HG03097 (cell line): Measurements from ENCODE around the gene PYM1.
"Not testable (repeated sequence)": the region's sequence is repeated elsewhere in the genome, so short reads cannot be mapped to it uniquely, and the experiment has no call there.

ENCODE experiments used
- ATAC-seq: cut with Tn5 transposase; IDR thresholded peaks from one replicate; pipeline ENCODE4 v1.9.1; 2021; ENCODE audit not compliant: unreplicated experiment, low FRiP score

Gene PYM1

DNA sequence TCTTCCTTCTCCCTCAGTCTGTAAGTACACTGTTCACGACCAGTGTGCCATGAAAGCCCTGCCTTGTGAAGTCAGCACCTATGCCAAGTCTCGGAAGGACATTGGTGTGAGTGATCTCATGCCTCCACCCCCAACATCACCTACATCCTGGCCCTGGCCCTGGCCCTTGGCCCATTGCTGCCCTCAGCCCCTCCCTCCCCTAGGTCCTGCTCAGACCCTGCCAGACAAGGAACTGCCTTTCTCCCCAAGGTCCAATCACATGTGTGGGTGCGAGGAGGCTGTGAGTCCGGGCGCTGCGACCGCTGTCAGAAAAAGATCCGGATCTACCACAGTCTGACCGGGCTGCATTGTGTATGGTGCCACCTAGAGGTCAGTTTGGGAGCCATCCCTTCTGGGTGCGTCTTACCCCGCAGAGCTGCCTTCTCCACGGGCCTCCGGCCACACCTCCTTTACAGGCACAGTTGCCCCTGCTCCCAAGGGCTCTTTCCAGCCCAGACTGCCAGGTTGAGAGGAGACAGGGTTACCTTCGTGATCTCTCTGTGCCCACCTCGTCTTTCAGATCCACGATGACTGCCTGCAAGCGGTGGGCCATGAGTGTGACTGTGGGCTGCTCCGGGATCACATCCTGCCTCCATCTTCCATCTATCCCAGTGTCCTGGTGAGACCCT, 12.5 kb upstream of the PYM1 start:
- peak; percentile 71 for ATAC-seq

DNA sequence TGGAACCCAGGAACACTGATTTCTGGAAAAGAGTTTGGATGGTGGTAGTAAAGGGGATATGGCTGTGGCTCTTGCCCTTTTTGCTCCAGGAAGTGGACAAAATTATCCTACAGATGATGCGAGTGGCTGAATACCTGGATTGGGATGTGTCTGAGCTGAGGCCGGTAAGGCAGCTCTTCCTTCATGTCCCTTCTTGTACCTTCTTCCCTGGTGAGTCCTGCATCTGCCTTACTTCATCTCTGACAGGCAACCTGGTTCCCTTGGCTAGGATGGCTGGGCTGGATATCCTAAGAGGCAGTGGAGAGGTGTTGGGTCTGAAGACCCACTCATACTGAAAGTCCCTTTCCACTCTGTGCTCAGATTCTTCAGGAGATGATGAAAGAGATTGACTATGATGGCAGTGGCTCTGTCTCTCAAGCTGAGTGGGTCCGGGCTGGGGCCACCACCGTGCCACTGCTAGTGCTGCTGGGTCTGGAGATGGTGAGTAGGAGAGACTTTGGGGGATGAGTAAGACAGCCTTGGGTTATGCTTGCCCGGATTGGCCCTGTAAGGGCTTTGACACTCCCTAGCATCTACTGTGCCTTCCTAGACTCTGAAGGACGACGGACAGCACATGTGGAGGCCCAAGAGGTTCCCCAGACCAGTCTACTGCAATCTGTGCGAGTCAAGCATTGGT, 11.3 kb upstream of the PYM1 start:
- no peak for ATAC-seq

DNA sequence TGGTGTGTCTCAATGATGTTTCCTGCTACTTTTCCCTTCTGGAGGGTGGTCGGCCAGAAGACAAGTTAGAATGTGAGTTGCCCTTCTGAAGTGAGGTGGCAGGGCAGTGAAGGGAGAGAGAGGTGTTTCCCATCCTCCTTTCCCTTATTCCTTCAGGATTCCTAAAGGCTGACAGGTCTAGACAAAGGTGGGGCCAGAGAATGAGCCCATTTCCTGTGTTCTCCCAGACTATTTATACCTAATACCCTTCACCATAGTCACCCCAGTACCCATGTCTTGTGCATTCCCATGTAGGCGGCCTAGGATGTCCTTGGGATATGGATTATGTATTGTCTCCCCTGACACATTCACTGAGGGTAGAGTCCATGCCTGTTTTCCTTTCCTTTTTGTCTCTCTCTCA, 10.3 kb upstream of the PYM1 start:
- ATAC-seq, result no peak

DNA sequence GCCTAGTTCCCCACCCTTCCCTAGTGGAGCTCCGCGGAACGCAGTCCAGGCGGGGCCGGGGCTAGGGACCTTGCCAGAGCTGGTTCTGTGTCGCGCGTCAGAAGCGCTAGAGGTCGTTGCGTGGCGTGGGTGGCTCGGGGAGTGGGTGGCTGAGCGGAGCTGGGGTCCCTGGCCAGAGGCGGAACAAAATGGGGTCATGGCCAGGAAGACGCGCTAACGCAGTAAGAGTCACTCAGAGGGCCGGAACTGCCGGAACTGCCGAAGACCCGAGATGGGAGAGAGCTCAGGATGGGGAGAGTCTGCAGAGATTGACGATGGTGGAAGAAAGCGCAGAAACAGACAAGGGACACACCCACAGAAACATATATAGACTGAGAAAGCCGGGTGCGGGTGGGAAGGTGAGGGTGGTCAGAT, 8.1 kb upstream of the PYM1 start:
- ATAC-seq, result no peak

GRCh38 chr12:55934773-55935172, 7.1 kb upstream of the PYM1 start:
- ATAC-seq, result no peak

DNA sequence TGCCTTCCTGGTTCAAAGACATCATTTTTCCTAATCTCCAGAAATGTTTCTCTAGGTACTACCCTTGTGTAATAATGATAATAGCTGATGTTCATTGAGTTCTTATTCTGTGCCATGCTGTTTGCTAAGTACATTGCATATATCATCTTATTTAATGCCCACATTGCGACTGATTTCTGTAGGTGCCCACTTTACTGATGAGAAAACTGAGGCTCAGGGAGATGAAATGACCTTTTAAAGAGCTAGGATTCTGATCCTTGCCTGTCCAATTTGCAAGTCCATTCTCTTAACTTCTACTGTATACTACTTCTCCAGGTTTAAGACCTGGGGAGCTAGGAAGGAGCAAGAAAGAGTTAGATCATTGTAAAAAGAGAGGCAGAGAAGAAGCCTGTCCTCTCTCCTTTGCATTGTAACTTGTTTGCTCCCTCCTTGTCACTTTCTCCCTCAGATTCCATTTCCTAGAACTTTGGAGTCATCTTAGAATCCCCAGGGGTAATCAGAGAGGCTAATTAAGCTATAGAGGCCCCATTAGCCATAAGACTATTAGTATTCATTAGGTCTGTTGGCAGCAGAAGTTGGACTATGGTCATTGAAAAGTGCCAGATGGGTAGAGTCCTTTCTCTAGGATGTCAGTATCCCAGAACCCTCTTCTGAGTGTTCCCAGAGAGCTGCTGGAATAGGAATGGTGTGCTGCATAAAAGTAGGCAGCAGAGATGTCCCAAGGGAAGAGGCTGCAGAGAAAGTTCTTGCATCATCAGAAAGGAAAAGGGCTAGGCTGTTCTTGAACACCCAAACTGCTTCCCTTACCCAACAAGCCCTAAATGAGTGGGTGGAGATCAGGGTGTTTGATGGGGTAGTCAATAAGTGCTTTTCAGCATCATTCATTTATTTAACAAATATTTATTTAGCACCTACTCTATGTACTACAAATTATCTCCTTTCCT, 6.4 kb upstream of the PYM1 start:
- ATAC-seq, result no peak

GRCh38 chr12:55933169-55933798, 5.6 kb upstream of the PYM1 start:
- no peak for ATAC-seq

DNA sequence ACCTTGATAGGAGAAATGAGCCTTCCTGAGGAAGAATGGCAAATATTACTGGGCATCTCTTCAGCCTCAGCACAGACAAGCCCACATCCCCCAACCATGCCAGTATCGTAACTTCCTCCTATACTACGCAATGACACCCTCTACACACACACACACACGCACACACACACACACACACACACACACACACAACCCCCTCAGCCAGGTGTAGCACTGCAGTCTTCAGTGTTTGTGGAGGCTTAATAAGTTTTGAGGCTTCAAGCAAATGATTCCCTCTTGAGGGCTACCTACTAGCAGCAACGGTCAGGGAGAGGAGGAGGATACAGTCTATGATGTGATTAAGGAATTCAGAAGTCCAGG, 4.8 kb upstream of the PYM1 start:
- ATAC-seq, result no peak

DNA sequence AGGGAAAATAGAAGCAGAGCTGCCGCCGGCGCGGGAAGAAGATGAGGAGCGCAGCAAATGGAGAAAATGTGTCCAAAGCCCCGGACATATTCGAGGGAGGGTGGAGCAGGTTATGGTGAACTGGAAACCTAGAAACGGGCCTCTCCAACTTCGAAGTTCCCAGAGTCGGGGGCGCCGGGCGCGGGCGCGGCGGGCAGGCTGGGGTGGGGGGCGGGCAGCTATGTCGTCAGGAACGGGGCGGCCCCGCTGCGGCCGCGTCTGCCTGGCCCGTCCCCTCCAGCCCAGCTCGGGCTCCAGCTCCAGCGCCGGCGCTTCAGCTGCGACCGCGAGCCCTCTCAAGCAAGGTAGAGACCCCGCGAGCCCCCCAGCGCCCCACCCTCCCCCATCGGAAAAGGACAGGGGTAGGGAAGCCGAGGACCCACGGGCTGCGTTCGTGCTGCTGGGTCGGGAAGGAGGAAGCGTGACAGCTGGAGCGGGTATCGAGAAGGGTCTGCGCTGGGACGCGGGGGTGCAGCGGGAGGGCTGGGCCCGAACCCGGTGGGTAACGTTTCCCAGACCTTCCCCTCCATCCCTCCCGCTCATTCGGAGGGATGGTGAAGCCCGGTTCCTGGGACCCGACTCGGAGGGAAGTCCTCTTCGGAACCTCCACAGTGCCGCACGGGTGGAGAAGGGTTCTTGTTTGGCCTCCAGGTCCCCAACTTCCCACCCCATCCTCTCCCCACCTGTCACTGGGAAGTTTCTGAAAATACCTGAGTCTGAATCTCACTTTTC, 4.3 kb upstream of the PYM1 start:
- ATAC-seq, result no peak

- ATAC-seq, result no peak
Observed at GRCh38 chr12:55931317-55931779, 3.7 kb upstream of the PYM1 start.

DNA sequence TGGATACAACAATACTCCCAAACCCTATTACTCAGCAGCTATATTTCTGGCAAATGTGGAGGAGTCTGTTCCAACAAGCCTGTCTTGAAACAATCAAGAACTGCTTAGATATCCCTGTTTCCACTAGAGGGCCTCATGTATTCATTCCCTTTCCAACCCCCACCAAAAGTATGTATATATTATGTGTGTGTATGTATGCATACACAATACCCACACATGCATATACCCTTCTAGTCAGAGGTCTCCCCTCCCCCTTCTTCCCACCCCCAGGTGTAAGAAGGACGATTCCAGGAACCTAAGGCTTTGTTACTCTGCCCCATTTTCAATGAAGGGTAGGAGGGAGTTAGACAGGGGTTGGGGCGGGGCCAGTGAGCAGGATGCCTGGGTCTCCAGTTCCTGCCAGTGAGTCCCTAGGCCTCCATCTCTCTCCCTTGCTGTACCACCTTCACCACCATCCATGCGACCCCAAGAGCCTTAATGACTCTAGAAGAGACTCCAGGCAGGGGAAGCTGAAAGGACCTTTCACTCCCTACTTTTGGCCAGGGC, 3.1 kb upstream of the PYM1 start, which contains the start of gene DGKA:
Gene DGKA, plus strand, starts transcription at position 392 of the 546 bp plus-strand sequence. CDS start 5,342 bp downstream, outside the sequence.
- no peak for ATAC-seq

DNA sequence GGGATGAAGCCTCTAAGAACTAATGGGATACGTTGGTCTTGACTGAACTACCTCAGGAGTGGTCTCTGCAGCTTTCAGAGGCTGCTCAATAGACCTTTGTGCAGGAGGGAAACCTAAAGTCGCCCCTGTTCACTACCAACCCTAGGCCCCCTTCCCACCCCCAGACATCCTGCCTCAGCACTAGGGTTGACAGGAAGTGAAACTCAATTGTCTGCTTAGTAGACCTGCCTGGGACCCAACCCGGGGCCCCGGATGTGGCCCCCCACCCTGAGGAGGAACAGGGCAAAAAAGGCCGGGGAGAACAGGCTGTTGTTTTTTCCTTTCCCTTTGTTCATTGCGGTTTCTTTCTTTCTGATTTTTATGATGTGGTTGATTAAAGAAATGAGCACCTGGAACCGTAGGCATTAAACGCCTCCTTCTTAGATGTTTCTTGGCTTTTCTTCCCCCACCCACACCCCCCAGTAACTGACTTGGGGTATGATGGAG, 1.7 kb upstream of the PYM1 start:
- peak; percentile 32 for ATAC-seq

DNA sequence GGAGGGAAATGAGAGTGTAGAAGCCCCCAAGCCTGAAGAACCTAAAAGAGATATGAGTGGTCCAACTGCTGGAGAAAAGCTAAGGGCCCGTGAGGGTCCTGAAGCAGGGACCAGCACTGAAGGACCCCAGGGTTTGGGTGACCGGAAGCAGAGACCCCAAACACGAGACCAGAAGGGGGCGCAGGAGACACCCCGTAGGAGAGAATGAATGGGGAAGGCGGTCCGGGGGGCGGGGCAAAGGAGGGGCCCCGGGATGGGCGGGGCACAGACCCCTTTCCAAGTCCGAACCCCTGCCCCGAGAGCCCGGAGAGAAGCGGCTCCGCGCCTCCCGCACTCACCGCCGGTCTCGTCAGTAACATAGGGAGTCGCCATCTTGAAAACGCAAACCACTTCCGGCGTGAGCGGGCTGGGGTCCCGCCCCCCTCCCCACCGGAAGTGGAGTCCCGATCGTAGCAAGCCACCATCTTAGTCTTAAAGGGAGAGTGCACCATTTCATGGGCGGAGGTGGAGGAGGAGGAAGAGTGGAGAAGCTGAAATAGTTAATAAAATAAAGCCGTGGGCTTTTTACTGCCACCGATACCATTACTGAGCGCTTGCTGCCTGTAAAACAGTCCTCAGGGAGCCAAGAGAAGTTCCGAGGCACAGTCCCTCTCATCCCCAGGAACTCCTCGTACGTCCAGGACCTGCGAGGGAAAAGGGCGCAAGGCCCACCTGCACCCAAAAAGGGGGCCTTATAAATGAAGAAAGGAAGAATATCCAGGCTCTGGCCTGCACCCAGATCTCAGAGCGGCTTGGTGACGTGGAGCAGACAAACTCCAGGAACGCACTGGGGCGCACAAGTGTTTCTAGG, 731 bp downstream of the PYM1 start:
- ATAC-seq, result peak; percentile 41

GRCh38 chr12:55925870-55926737, 1.6 kb downstream of the PYM1 start:
- no peak for ATAC-seq

GRCh38 chr12:55925371-55925770, 2.3 kb downstream of the PYM1 start:
- ATAC-seq, result no peak

- ATAC-seq, result not testable (repeated sequence)
Observed at GRCh38 chr12:55923648-55924047, 4.0 kb downstream of the PYM1 start.

GRCh38 chr12:55922126-55922525, 5.6 kb downstream of the PYM1 start:
- ATAC-seq, result no peak

GRCh38 chr12:55919032-55919431, 8.7 kb downstream of the PYM1 start:
- not testable (repeated sequence) for ATAC-seq
